Kidney capillary endothelial cell (primary cell): ENCODE measurements around the gene ELP4.

ENCODE experiments used
- DNase-seq: peaks from one replicate; pipeline ENCODE4 v3.0.0-alpha.2; 2018; ENCODE audit warnings: low spot score

ELP4 gene

GRCh38 chr11:31824879-31825837 lies 315.6 kb downstream of the ELP4 start:
- DNase-seq: no peak

- no peak for DNase-seq
Measured at GRCh38 chr11:31825838-31826484, 316.4 kb downstream of the ELP4 start.

GRCh38 chr11:31826536-31827438 lies 317.2 kb downstream of the ELP4 start:
- no peak for DNase-seq

- no peak for DNase-seq
Measured at GRCh38 chr11:31827455-31828206, 318.1 kb downstream of the ELP4 start.

GRCh38 chr11:31828217-31828616 lies 318.6 kb downstream of the ELP4 start:
- no peak for DNase-seq

GRCh38 chr11:31830406-31830805 lies 320.8 kb downstream of the ELP4 start:
- no peak for DNase-seq

- no peak for DNase-seq
Measured at GRCh38 chr11:31834237-31834636, 324.7 kb downstream of the ELP4 start.
